Right lobe of liver (tissue), 6 donors: ENCODE results near the gene MYADM. TPM values are rescaled to one million over a fixed set of nuclear protein-coding genes. Genes with fewer than 3 reads are reported as not detected.

ENCODE experiments used
- ATAC-seq, 4 donors: fragments of 200-7000 bp; cut with Tn5 transposase; one replicate each; pipeline ENCODE4 v1.9.1; 2020; ENCODE audit warnings: mild to moderate bottlenecking in 4 of 4, moderate library complexity in 4 of 4
- DNase-seq, 3 donors: peaks; one replicate each; pipeline ENCODE4 v3.0.0-alpha.2; 2020
- H3K27ac ChIP-seq, 3 donors: fragments of 200-600 bp; one replicate each; pipeline ENCODE4 v1.8.0; 2022
- H3K27me3 ChIP-seq, 2 donors: fragments of 200-600 bp; one replicate each; pipeline ENCODE4 v1.8.0; 2022
- H3K36me3 ChIP-seq, 4 donors: fragments of 200-600 bp; sonication (generic) in 1 of 4; one replicate each; pipeline versions ENCODE4 v1.5.1 to v1.8.0; 2017 to 2022; ENCODE audit warnings: control low read depth in 1 of 4
- H3K4me1 ChIP-seq, 4 donors: fragments of 200-600 bp; sonication (generic) in 1 of 4; one replicate each; pipeline versions ENCODE4 v1.5.1 to v1.8.0; 2017 to 2022; ENCODE audit warnings: control low read depth in 1 of 4
- H3K4me3 ChIP-seq, 3 donors: fragments of 200-600 bp; one replicate each; pipeline ENCODE4 v1.8.0; 2022
- H3K9me3 ChIP-seq, 4 donors: fragments of 200-600 bp; sonication (generic) in 1 of 4; one replicate each; pipeline versions ENCODE4 v1.5.1 to v1.8.0; 2017 to 2022; ENCODE audit warnings: control low read depth in 1 of 4
- POLR2A ChIP-seq: fragments of 450-650 bp; IDR thresholded peaks from one replicate; pipeline ENCODE4 v1.6.1; 2017; ENCODE audit warnings: antibody characterized with exemption, mild to moderate bottlenecking
- WGBS: methylation state at CpG from one replicate; pipeline ENCODE4 v1.1.6; 2018; ENCODE audit warnings: low coverage, low lambda C conversion rate; ENCODE audit not compliant: insufficient coverage; ENCODE audit errors: missing lambda C conversion rate; 5-methylcytosine and 5-hydroxymethylcytosine counted together
- intact Hi-C, 2 donors: fragments of 100-400 bp; cut with DNase I; formaldehyde crosslinking; loops; one replicate each; pipeline versions ENCODE4 v1.11.2 to v1.14.1; 2022
- total RNA-seq, 6 experiments: library from RNA; depleted of rRNA in 2 of 6; stranded (reverse); fragments of >200 nt in 2 of 6; fragmentation: NEBNext Ultra II Directional in 3 of 6; extraction: Animal tissue kit (Norgen Biotek cat#: 25700) in 3 of 6; gene quantifications; one replicate each; pipeline versions ENCODE4 v1.1.0 to v1.2.4, GENCODE V29; 2016 to 2023
- TF ChIP-seq, protein P1 (sequence below), 4 donors: fragments of 200-600 bp in 3 of 4; fragments of 450-650 bp in 1 of 4; IDR thresholded peaks; one replicate each; pipeline versions ENCODE4 v1.5.1 to v1.8.0; 2016 to 2022; ENCODE audit warnings: antibody characterized with exemption in 4 of 4, mild to moderate bottlenecking in 2 of 4
- donor health status: DM: no; HTN: yes; CAD: no.
- donor health status: DM: no; HTN: no; CAD: no.
- donor health status: DM: no; HTN: no; CAD: no.
- donor health status: DM: no; HTN: yes; CAD: no.
- donor health status: DM: no; HTN: yes; CAD: no.

MYADM gene
- total RNA-seq, 6 experiments from 2014 or later, result 15.4 to 38.3 (median 20.9) TPM

DNA sequence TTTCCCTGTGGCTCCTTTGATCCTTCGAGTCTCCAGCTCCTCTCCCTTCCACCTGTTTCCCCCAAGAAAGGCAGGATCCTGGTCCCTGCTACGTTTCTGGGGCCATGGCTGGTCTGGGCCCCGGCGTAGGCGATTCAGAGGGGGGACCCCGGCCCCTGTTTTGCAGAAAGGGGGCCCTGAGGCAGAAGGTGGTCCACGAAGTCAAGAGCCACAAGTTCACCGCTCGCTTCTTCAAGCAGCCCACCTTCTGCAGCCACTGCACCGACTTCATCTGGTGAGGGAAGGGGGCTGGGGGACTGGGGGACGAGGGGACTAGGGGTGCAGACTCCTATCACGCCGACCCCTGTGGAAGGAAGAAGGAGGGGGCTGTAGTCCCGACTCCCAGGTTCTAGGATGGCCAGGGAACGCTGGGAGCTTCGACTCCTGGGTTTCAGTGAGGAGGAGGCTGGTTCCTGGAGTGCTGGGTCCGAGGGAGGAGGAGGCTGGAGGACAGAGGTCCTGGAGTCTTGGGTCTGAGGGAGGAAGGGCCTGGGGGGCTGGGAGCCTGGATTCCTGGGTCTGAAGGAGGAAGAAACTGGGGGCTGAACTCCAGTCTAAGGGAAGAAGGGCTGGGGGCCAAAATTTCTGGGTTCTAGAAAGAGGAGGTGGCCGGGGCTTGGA lies 14.8 kb downstream of the MYADM start:
- no peak for TF ChIP-seq POLR2A
- TF ChIP-seq, protein P1, sequence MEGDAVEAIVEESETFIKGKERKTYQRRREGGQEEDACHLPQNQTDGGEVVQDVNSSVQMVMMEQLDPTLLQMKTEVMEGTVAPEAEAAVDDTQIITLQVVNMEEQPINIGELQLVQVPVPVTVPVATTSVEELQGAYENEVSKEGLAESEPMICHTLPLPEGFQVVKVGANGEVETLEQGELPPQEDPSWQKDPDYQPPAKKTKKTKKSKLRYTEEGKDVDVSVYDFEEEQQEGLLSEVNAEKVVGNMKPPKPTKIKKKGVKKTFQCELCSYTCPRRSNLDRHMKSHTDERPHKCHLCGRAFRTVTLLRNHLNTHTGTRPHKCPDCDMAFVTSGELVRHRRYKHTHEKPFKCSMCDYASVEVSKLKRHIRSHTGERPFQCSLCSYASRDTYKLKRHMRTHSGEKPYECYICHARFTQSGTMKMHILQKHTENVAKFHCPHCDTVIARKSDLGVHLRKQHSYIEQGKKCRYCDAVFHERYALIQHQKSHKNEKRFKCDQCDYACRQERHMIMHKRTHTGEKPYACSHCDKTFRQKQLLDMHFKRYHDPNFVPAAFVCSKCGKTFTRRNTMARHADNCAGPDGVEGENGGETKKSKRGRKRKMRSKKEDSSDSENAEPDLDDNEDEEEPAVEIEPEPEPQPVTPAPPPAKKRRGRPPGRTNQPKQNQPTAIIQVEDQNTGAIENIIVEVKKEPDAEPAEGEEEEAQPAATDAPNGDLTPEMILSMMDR (IDR thresholded peaks at IDR 0.05), result no peak
- Histone ChIP-seq H3K36me3 (no peaks in the 10 kb centered on the region), H3K9me3 (no peaks in the 10 kb centered on the region), H3K27ac (no peak overlapping the region), H3K27me3 (peaks cover 0 to 11% of the 10 kb centered on the region in 2 donors), H3K4me1 (peaks cover 0 to 11% (median 0%) of the 10 kb centered on the region in 4 donors), H3K4me3 (no peak overlapping the region)
- intact Hi-C loops, result no loop called here
- no peak for DNase-seq
- ATAC-seq, result no peak
- WGBS, result 7% methylated on average over 13 of the region's 18 CpGs

DNA sequence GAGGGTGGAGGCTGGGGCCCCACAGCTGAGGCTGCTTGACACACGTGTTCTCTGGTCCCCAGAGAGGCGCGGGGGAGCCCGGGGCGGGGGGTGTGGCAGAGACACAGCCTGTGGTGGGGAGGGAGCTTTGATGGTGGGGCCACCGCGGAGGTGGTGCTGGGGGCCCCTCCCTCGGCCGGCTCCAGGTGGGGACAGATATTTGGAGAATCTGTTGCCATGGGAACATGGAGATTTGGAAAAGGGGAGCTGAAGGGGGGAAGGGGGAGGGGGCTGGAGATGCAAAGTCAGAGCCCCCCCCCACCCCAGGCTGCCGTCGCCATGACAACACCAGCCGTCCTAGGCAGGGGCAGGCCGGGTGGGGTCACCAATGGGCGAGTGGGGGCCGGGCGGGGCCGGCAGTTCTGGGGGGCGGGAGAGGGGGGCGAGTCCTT lies 15.6 kb downstream of the MYADM start:
- DNase-seq, result no peak

DNA sequence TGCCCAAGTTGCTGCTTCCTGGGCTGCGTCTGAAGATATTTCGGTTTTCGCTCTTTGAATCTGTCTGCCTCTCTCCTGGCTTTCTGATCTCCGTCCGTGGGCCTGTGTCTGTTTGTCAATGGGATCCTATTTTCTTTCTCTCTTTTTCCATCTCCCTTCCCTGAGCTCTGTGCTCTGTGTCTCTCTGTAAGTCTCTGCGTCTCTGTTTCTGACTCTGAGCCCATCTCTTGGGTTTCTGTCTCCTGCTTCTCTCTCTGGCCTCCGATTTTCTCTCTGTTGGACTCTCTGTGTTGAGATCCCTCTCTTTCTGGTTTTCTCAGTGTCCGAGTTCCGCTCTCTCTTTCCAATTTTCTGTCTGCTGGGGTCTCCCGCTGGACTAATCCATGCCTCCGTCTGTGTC lies 16.1 kb downstream of the MYADM start:
- ATAC-seq, result no peak
- WGBS, result 11% methylated on average over 11 of the region's 11 CpGs

More for the DNA sequence above, 15.6 kb downstream of the MYADM start:
- Histone ChIP-seq H3K36me3 (no peaks in the 10 kb centered on the region), H3K4me3 (no peak overlapping the region), H3K9me3 (no peaks in the 10 kb centered on the region), H3K4me1 (peaks cover 0 to 11% (median 0%) of the 10 kb centered on the region in 4 donors), H3K27ac (no peak overlapping the region), H3K27me3 (peaks cover 0 to 11% of the 10 kb centered on the region in 2 donors)
- intact Hi-C loops, result no loop called here
- no peak for ATAC-seq
- no peak for TF ChIP-seq POLR2A
- no CpG with 5 or more reads among the region's 19 CpGs for WGBS

DNA sequence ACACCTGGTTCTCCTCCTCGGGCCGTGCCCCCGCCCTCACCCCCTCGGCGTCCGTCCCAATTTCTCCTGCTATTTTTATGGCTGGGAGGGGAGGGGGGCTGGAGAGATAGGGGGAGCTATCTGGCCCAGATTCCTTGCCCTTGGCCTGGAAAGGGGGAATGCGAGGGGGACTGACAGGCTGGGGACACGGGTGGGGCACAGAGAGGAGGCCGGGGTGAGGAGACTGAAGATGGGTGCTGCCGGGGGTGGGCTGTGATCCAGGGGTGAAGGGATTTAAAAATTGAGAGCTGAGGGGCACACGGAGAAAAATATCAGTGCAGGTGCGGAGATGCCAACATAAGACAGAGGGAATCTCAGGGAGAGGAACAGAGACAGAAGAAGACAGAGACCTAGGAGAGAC lies 16.6 kb downstream of the MYADM start:
- Histone ChIP-seq H3K4me3 (no peak overlapping the region), H3K27me3 (peaks cover 0 to 11% of the 10 kb centered on the region in 2 donors), H3K36me3 (no peaks in the 10 kb centered on the region), H3K9me3 (no peaks in the 10 kb centered on the region), H3K4me1 (peaks cover 0 to 7% (median 0%) of the 10 kb centered on the region in 4 donors), H3K27ac (no peak overlapping the region)
- no peak for ATAC-seq
- 8% methylated on average over 10 of the region's 12 CpGs for WGBS
- TF ChIP-seq POLR2A, result no peak
- TF ChIP-seq, protein P1 (IDR thresholded peaks at IDR 0.05), result no peak
- intact Hi-C loops, result no loop called here
- DNase-seq, result no peak

More for the DNA sequence above, 16.1 kb downstream of the MYADM start:
- no peak for TF ChIP-seq POLR2A
- TF ChIP-seq, protein P1 (IDR thresholded peaks at IDR 0.05), result no peak
- intact Hi-C loops, result no loop called here
- H3K4me3 ChIP-seq, result no peak overlapping the region
- no peaks in the 10 kb centered on the region for H3K9me3 ChIP-seq
- DNase-seq, result no peak
- peaks cover 0 to 11% (median 0%) of the 10 kb centered on the region in 4 donors for H3K4me1 ChIP-seq
- H3K27ac ChIP-seq, result no peak overlapping the region
- H3K27me3 ChIP-seq, result peaks cover 0 to 11% of the 10 kb centered on the region in 2 donors
- H3K36me3 ChIP-seq, result no peaks in the 10 kb centered on the region

DNA sequence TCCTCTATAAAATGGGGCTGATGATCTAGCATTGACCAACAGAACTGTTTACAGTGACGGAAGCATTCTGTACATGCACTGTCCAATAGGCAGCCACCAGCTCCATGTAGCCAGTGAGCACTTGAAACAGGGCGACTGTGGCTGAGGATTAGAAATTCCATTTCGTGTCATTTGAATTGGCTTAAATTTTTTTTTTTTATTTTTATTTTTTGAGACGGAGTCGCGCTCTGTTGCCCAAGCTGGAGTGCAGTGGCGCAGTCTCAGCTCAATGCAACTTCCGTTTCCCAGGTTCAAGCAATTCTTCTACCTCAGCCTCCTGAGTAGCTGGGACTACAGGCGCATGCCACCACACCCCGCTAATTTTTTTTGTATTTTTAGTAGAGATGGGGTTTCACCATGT lies 17.4 kb downstream of the MYADM start:
- Histone ChIP-seq H3K4me1 (peaks cover 0 to 7% (median 0%) of the 10 kb centered on the region in 4 donors), H3K4me3 (no peak overlapping the region), H3K36me3 (no peaks in the 10 kb centered on the region), H3K27me3 (peaks cover 0 to 7% of the 10 kb centered on the region in 2 donors), H3K9me3 (no peaks in the 10 kb centered on the region), H3K27ac (no peak overlapping the region)
- TF ChIP-seq, protein P1 (IDR thresholded peaks at IDR 0.05), result no peak
- TF ChIP-seq POLR2A, result no peak
- ATAC-seq (no peak), DNase-seq (no peak)
- 72% methylated on average over 10 of the region's 10 CpGs for WGBS
- intact Hi-C loops, result no loop called here
